SU-DHL-6 (cell line): ENCODE results near the gene TFPT.

ENCODE experiments used
- H2AFZ ChIP-seq: fragments of 200-600 bp; sonication (generic); 2 replicates; pipeline ENCODE4 v1.6.1; 2014; ENCODE audit warnings: low read depth, mild to moderate bottlenecking, moderate library complexity, mixed read lengths, antibody characterized with exemption, low read length; ENCODE audit not compliant: severe bottlenecking
- H3F3A ChIP-seq: fragments of 200-600 bp; shearing (Covaris generic); 2 replicates; pipeline ENCODE4 v1.6.0; 2016; ENCODE audit warnings: antibody characterized with exemption, mild to moderate bottlenecking; ENCODE audit not compliant: insufficient read depth
- H3K27ac ChIP-seq: fragments of 200-600 bp; sonication (generic); 2 replicates; pipeline ENCODE4 v1.5.1; 2016; ENCODE audit warnings: low read depth, mild to moderate bottlenecking, low read length, moderate library complexity, mixed read lengths
- H3K27me3 ChIP-seq: fragments of 200-600 bp; sonication (generic), shearing (Covaris generic); 2 replicates; pipeline ENCODE4 v1.6.0; 2014; ENCODE audit warnings: mild to moderate bottlenecking, low read length
- H3K36me3 ChIP-seq: fragments of 200-600 bp; sonication (generic); 2 replicates; pipeline ENCODE4 v1.6.1; 2014; ENCODE audit warnings: mild to moderate bottlenecking, low read length, mixed read lengths
- H3K4me2 ChIP-seq: fragments of 300-600, 200-600 bp; shearing (Covaris generic), sonication (generic); 2 replicates; pipeline ENCODE4 v1.6.0; 2014; ENCODE audit warnings: low read length, low read depth, mild to moderate bottlenecking; ENCODE audit not compliant: poor library complexity, severe bottlenecking
- H3K4me3 ChIP-seq: fragments of 200-600 bp; sonication (generic); 2 replicates; pipeline ENCODE4 v1.5.1; 2014; ENCODE audit warnings: antibody characterized with exemption, low read length, mild to moderate bottlenecking, mixed read lengths; ENCODE audit not compliant: insufficient read depth, poor library complexity, severe bottlenecking
- H3K79me2 ChIP-seq: fragments of 200-600 bp; sonication (generic); 2 replicates; pipeline ENCODE4 v1.6.1; 2014; ENCODE audit warnings: mild to moderate bottlenecking, low read length, moderate library complexity; ENCODE audit not compliant: insufficient read depth
- H3K9ac ChIP-seq: fragments of 200-600 bp; sonication (generic); 2 replicates; pipeline ENCODE4 v1.7.0; 2014; ENCODE audit warnings: mild to moderate bottlenecking, low read length
- H3K9me2 ChIP-seq: fragments of 200-600 bp; sonication (generic); replicated peaks from 2 replicates; pipeline ENCODE4 v1.6.1; 2014; ENCODE audit warnings: low read length; ENCODE audit not compliant: insufficient read depth
- H3K9me3 ChIP-seq: fragments of 200-600 bp; sonication (generic); 2 replicates; pipeline ENCODE4 v1.6.1; 2014; ENCODE audit warnings: low read length, mixed read lengths; ENCODE audit not compliant: insufficient read depth
- H4K20me1 ChIP-seq: fragments of 200-600 bp; sonication (generic); 2 replicates; pipeline ENCODE4 v1.6.1; 2014; ENCODE audit warnings: low read depth, mild to moderate bottlenecking, antibody characterized with exemption, low read length, moderate library complexity, mixed read lengths
- EZH2phosphoT487 ChIP-seq: fragments of 200-600 bp; sonication (generic), shearing (Covaris generic); conservative IDR thresholded peaks from 2 replicates; pipeline ENCODE4 v1.6.1; 2018; ENCODE audit warnings: mild to moderate bottlenecking, antibody characterized with exemption, low read length, moderate library complexity, mixed read lengths
- TF ChIP-seq, protein P1 (sequence below): fragments of 200-600 bp; sonication (generic); IDR thresholded peaks from one replicate; pipeline ENCODE4 v1.5.1; 2017; ENCODE audit warnings: antibody characterized with exemption, mild to moderate bottlenecking, low read length, moderate library complexity; ENCODE audit not compliant: insufficient read depth, poor library complexity, severe bottlenecking

The TFPT gene

DNA sequence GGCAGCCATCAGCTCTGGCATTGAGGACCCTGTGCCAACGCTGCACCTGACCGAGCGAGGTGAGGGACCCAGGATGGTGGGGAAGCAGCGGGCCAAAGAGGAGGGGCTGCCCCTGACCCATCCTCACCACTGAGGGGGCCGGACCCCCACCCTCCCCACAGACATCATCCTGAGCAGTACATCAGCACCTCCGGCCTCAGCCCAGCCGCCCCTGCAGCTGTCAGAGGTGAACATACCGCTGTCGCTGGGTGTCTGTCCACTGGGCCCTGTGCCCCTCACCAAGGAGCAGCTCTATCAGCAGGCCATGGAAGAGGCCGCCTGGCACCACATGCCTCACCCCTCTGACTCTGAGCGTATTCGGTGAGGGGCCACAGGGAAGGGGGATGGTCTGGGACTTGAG lies 36.8 kb upstream of the TFPT start:
- Histone ChIP-seq H4K20me1 (no peaks in the 10 kb centered on the region), H3K9ac (no peak overlapping the region), H3K79me2 (no peaks in the 10 kb centered on the region), H3K27me3 (no peaks in the 10 kb centered on the region), H3K9me2 (no peaks in the 10 kb centered on the region), H3K4me2 (no peak overlapping the region), H2AFZ (no peak overlapping the region), H3K9me3 (no peaks in the 10 kb centered on the region), H3K27ac (no peak overlapping the region), H3K36me3 (no peaks in the 10 kb centered on the region), H3F3A (peaks cover 8% of the 10 kb centered on the region; the same call in 1 of the 2 replicates), H3K4me3 (no peak overlapping the region)
- no peak for TF ChIP-seq EZH2phosphoT487
- TF ChIP-seq, protein P1, sequence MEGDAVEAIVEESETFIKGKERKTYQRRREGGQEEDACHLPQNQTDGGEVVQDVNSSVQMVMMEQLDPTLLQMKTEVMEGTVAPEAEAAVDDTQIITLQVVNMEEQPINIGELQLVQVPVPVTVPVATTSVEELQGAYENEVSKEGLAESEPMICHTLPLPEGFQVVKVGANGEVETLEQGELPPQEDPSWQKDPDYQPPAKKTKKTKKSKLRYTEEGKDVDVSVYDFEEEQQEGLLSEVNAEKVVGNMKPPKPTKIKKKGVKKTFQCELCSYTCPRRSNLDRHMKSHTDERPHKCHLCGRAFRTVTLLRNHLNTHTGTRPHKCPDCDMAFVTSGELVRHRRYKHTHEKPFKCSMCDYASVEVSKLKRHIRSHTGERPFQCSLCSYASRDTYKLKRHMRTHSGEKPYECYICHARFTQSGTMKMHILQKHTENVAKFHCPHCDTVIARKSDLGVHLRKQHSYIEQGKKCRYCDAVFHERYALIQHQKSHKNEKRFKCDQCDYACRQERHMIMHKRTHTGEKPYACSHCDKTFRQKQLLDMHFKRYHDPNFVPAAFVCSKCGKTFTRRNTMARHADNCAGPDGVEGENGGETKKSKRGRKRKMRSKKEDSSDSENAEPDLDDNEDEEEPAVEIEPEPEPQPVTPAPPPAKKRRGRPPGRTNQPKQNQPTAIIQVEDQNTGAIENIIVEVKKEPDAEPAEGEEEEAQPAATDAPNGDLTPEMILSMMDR, result no peak

DNA sequence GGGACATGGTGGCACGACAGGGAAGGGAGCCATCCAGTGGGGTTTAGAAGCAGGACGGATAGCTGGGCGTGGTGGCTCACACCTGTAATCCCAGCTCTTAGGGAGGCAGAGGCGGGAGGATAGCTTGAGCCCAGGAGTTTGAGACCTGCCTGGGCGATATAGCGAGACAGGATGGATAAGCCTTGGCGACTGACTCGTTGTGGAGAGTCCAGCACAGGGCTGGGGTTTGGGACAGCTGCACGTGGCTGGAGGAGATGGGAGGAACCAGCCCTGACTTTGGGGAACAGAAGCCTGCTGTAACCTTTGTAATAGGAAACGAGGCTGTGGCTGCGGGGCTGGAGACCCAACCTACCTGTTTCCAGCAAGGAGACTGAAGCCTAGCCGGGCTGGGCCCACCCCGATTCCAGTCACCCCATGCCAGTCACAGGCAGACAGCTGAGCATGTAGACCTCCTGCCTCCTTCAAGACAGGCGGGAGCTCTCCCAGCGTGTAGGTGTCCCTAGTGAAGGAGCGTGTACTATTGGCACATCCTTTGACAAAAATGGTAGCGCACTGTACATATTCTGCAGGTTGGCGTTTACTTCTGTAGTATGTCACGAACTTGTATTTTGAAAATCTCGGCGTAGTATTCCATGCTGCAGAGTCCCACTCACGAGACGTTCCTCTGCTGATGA lies 36.0 kb upstream of the TFPT start:
- no peaks in the 10 kb centered on the region for H3K27me3 ChIP-seq
- H3K79me2 ChIP-seq, result no peaks in the 10 kb centered on the region
- H3K9ac ChIP-seq, result no peak overlapping the region
- H3K27ac ChIP-seq, result no peak overlapping the region
- H3K4me3 ChIP-seq, result no peak overlapping the region
- no peak for TF ChIP-seq EZH2phosphoT487
- TF ChIP-seq, protein P1, result no peak
- no peaks in the 10 kb centered on the region for H3K36me3 ChIP-seq
- no peaks in the 10 kb centered on the region for H3K9me3 ChIP-seq
- H4K20me1 ChIP-seq, result no peaks in the 10 kb centered on the region
- no peaks in the 10 kb centered on the region for H3K9me2 ChIP-seq
- H2AFZ ChIP-seq, result no peak overlapping the region
- peaks cover 8% of the 10 kb centered on the region; the same call in 1 of the 2 replicates for H3F3A ChIP-seq
- no peak overlapping the region for H3K4me2 ChIP-seq

DNA sequence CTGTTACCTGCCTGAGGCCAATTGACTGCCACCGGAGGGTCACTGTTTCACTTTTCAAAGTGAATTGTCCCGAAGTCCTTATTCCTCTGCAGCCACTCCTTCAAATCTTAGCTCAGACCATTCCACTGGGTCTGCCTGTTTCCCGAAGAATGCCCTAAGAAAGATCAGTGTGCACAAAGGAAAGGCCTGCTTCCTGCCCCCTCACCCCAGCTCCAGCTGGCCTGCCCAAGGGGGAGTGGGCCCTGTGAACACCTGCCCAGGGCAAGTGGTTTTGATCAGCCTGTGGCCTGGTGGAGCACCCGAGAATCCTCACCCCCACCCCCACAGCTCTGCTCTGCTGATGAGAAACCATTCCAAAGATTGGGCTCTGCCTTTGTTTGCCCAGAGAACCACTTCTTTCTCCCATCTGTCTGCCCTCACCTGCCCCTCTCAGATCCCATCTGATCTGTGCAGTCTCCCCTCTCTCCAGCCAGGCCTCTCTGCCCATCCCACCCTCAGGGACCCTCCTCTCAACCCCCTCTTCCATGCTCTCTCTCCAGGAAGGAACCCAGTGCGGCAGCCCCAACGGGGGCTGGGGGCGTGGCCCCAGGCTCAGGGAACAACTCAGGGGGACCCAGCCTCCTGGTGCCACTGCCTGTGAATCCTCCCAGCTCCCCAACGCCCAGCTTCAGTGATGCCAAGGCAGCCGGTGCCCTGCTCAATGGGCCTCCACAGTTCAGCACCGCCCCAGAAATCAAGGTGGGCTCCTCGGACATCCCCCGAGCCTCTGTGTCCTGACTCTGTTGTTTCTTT lies 33.8 kb upstream of the TFPT start:
- H3K27me3 ChIP-seq, result no peaks in the 10 kb centered on the region

More for the DNA sequence above, 33.8 kb upstream of the TFPT start:
- Histone ChIP-seq H3K36me3 (peaks cover 3% of the 10 kb centered on the region; the same call in 1 of the 2 replicates), H2AFZ (no peak overlapping the region), H3K27ac (no peak overlapping the region), H3K9me3 (no peaks in the 10 kb centered on the region), H4K20me1 (no peaks in the 10 kb centered on the region), H3K9ac (no peak overlapping the region), H3K79me2 (no peaks in the 10 kb centered on the region), H3K9me2 (no peaks in the 10 kb centered on the region), H3F3A (peaks cover 2% of the 10 kb centered on the region; the same call in 1 of the 2 replicates), H3K4me2 (no peak overlapping the region), H3K4me3 (no peak overlapping the region)
- TF ChIP-seq EZH2phosphoT487, result no peak
- TF ChIP-seq, protein P1, result no peak
